ENCODE data around the gene THBD. TPM values are rescaled to one million over a fixed set of nuclear protein-coding genes. Genes with fewer than 3 reads are reported as not detected.
A peak's percentile ranks its signal among the peaks of the same experiment; 100 is the strongest.

Gene THBD
- total and polyA plus RNA-seq, 9 of the 15 experiments (the other 6 are each of a cell fraction or from before 2014, with no cell fraction given) = 0.07 to 0.49 (median 0.33) TPM

GRCh38 chr20:23078351-23079015 lies 29.0 kb upstream of the THBD start:
- ChIA-PET POLR2A (interaction anchor here (1.1 kb wide), 1 partner anchor 233 kb away, joined by 3 read pairs; no protein-coding TSS in a partner anchor), CTCF (ENCODE audit: low intra/inter-chr PET ratio) (no interaction called here)
- Histone ChIP-seq H2AFZ (ENCODE audit: low read depth, low read length) (peak overlapping the region; percentile 72), H3K79me2 (ENCODE audit: control insufficient read depth, insufficient read depth, low read length) (no peaks in the 10 kb centered on the region), H3K9ac (ENCODE audit: insufficient read depth in 1 of 2, low read depth in 2 of 2, low read length in 2 of 2) (no peak overlapping the region), H3K27ac (ENCODE audit: extremely low read depth, low read depth, low read length) (no peak overlapping the region), H3K27me3 (ENCODE audit: control insufficient read depth in 2 of 2, insufficient read depth in 2 of 2, low read length in 2 of 2) (no peaks in the 10 kb centered on the region), H3K9me1 (ENCODE audit: control insufficient read depth, insufficient read depth, low read length) (no peaks in the 10 kb centered on the region), H3K4me2 (ENCODE audit: insufficient read depth, low read length) (peak overlapping the region; percentile 38; the same call in 1 of the 2 replicates), H3K4me3 (no peak overlapping the region), H3K36me3 (ENCODE audit: control insufficient read depth, insufficient read depth, low read length) (no peaks in the 10 kb centered on the region), H3K9me3 (replicated peaks; ENCODE audit: control insufficient read depth, insufficient read depth, low read depth, low read length) (no peaks in the 10 kb centered on the region), H3K4me1 (replicated peaks in 1 of 2; ENCODE audit: control insufficient read depth in 2 of 2, insufficient read depth in 2 of 2, low read length in 2 of 2) (peaks cover 2% of the 10 kb centered on the region in 2 experiments; a peak in 2 of 5 replicates), H4K20me1 (replicated peaks; ENCODE audit: control insufficient read depth, insufficient read depth, low read length) (no peaks in the 10 kb centered on the region)
- in situ Hi-C loops (cut with MboI) = no loop called here
- intact Hi-C loops (cut with micrococcal nuclease) = no loop called here
- no TSS peak for BruUV-seq (replicated peaks)
- 76% methylated on average over 5 of the region's 5 CpGs for WGBS (ENCODE audit: insufficient coverage, low coverage, missing lambda C conversion rate)
- peak; percentile 61 for FAIRE-seq
- DNase-seq (ENCODE audit: extremely low read depth in 1 of 4, low spot score in 3 of 4) = no peak
- TF ChIP-seq ARID3B (CRISPR knock-in tag; IDR thresholded peaks at IDR 0.05; ENCODE audit: borderline replicate concordance) = no peak
- 0 out of 2 replicates have a peak, but pooled peaks have one; percentile 0 for TF ChIP-seq CEBPB (tag; IDR thresholded peaks at IDR 0.05)
- no peak for TF ChIP-seq SMAD1 (IDR thresholded peaks at IDR 0.05; ENCODE audit: low read depth, low read length, partially characterized antibody)
- ATAC-seq = no peak
